Activated CD4-positive, CD25-positive, alpha-beta regulatory T cell treated with anti-CD3 and anti-CD28 coated beads, Interleukin-2, amount 50 U/mL, for 16 hours (primary cell): Measurements from ENCODE around the gene BRD3.

ENCODE experiments used
- DNase-seq: peaks from one replicate; pipeline ENCODE4 v3.0.0-alpha.2; 2020; ENCODE audit warnings: low read depth, low spot score

The BRD3 gene

GRCh38 chr9:134024828-134025605 is 42.8 kb downstream of the BRD3 start, which contains the start of gene BRD3OS:
Gene BRD3OS, plus strand, starts transcription at chr9:134025481. Its CDS starts 1,267 bp downstream, at chr9:134026748.
- DNase-seq, result peak; percentile 88

GRCh38 chr9:134024214-134024792 is 43.5 kb downstream of the BRD3 start:
- no peak for DNase-seq

GRCh38 chr9:134014946-134015345 is 52.9 kb downstream of the BRD3 start:
- no peak for DNase-seq

GRCh38 chr9:134011401-134011800 is 56.4 kb downstream of the BRD3 start:
- DNase-seq, result no peak

- no peak for DNase-seq
These were observed 57.3 kb downstream of the BRD3 start for GRCh38 chr9:134010310-134011173.

- DNase-seq, result no peak
These were observed 60.3 kb downstream of the BRD3 start for GRCh38 chr9:134007571-134007970.

GRCh38 chr9:134007150-134007549 is 60.7 kb downstream of the BRD3 start:
- DNase-seq, result no peak

GRCh38 chr9:134005381-134005780 is 62.4 kb downstream of the BRD3 start:
- DNase-seq, result no peak

GRCh38 chr9:134004881-134005280 is 62.9 kb downstream of the BRD3 start:
- no peak for DNase-seq

GRCh38 chr9:134004131-134004873 is 63.5 kb downstream of the BRD3 start:
- no peak for DNase-seq

GRCh38 chr9:134003237-134003636 is 64.6 kb downstream of the BRD3 start:
- DNase-seq, result no peak

GRCh38 chr9:134002796-134003195 is 65.0 kb downstream of the BRD3 start:
- DNase-seq, result no peak

- DNase-seq, result no peak
These were observed 68.0 kb downstream of the BRD3 start for GRCh38 chr9:133999851-134000265.

- no peak for DNase-seq
These were observed 68.8 kb downstream of the BRD3 start for GRCh38 chr9:133998915-133999595.

GRCh38 chr9:133997584-133997983 is 70.2 kb downstream of the BRD3 start:
- DNase-seq, result no peak

GRCh38 chr9:133996531-133997520 is 71.0 kb downstream of the BRD3 start:
- DNase-seq, result no peak

GRCh38 chr9:133995012-133995896 is 72.6 kb downstream of the BRD3 start:
- no peak for DNase-seq

GRCh38 chr9:133994353-133995011 is 73.3 kb downstream of the BRD3 start:
- DNase-seq, result peak; percentile 55
